Measurements from ENCODE around the gene LMX1B.

- TF ChIP-seq CTCF (IDR thresholded peaks at IDR 0.05) = no peak
- TF ChIP-seq POLR2A (IDR thresholded peaks at IDR 0.05) = no peak
Measured at GRCh38 chr9:126624479-126624826, 10.7 kb downstream of the LMX1B start.

Measured in lower leg skin (tissue), 3 donors.